ENCODE results near the gene LRP2BP. TPM values are rescaled to one million over a fixed set of nuclear protein-coding genes. Genes with fewer than 3 reads are reported as not detected.

Gene LRP2BP
- total RNA-seq, 1 donor from 2014 or later = 1.0 TPM

GRCh38 chr4:185429660-185430059 lies 33.9 kb upstream of the LRP2BP start:
- Mint-ChIP-seq H3K27ac (no peak overlapping the region), H3K4me3 (no peak overlapping the region), H3K9me3 (no peaks in the 10 kb centered on the region), H3K4me1 (ENCODE audit: unreplicated experiment) (peaks cover 7% of the 10 kb centered on the region), H3K27me3 (no peaks in the 10 kb centered on the region), H3K36me3 (no peaks in the 10 kb centered on the region)
- TF ChIP-seq CTCF (conservative IDR thresholded peaks at IDR 0.05) = no peak
- no peak for DNase-seq (ENCODE audit: extremely low spot score, unreplicated experiment)

DNA sequence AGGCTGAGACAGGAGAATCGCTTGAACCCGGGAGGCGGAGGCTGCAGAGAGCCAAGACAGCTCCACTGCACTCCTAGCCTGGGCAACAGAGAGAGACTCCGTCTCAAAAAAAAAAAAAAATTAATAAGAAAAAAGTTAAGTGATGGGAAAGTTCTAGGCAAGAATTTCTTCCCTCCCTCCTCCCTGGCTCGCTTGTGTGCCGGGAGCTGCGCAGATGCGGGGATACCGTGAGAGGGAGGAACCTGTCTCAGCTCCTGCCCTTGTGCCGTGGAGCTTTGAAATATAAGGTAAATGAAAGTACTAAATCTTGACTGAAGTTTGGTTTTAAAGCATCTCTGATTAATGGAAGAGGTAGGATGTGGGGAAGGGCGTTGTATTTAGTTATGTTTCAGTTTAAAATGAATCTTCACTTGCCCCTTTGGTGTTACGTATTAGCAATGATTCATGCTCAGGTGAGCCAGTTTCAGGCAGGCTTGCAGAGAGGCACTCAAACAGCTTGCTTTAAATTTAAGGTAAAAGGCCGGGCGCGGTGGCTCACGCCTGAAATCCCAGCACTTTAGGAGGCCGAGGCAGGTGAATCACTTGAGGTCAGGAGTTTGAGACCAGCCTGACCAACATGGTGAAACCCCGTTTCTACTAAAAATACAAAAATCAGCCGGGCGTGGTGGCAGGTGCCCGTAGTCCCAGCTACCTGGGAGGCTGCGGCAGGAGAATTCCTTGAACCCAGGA lies 31.4 kb upstream of the LRP2BP start:
- H3K36me3 Mint-ChIP-seq = peaks cover under 1% of the 10 kb centered on the region
- peak overlapping the region; percentile 65 for H3K4me3 Mint-ChIP-seq
- H3K27me3 Mint-ChIP-seq = no peaks in the 10 kb centered on the region
- peak overlapping the region; percentile 76 for H3K27ac Mint-ChIP-seq
- H3K4me1 Mint-ChIP-seq (ENCODE audit: unreplicated experiment) = peaks cover 8% of the 10 kb centered on the region
- H3K9me3 Mint-ChIP-seq = no peaks in the 10 kb centered on the region
- TF ChIP-seq CTCF (conservative IDR thresholded peaks at IDR 0.05) = no peak
- DNase-seq (ENCODE audit: extremely low spot score, unreplicated experiment) = no peak

DNA sequence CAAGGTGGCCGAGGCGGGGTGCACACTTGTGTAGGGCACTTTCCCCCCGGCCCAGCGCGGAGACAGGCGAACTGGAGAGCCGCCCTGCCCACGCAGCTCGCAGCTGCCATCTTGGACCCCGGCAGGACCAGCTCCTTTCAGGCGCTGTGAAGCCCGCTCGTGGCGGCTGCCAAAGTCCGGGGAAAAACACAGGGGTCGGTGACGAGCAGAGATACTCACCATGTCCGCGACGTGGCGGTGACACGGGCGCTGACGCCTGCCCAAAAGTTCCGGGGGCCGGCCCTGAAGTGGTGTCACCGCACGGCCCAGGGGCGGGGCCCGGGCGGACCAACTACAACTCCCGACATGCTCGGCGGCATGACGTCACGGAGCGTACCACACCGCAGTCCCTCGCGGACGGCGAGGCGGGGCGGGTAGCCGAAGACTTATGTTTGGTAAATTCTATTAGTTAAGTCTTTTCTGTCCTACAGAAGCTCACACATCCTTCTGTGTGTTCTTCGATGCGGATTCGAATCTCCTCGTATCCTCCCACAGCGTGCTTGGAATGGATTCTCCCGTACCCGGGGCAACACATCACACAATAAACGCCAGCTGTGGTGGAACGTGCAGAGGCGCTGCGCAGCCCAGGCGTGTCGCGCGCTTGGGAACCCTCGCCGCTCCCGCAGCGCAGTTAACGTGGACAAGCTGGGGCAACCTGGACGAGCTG lies 30.1 kb upstream of the LRP2BP start, which contains the start of gene UFSP2:
UFSP2 (minus strand) TSS at position 318 of the 706 bp plus-strand sequence; CDS start at position 222, 96 bp downstream.
- peaks cover 16% of the 10 kb centered on the region for H3K4me1 Mint-ChIP-seq (ENCODE audit: unreplicated experiment)
- peak; percentile 18 for TF ChIP-seq CTCF (conservative IDR thresholded peaks at IDR 0.05)
- peak; percentile 90 for DNase-seq (ENCODE audit: extremely low spot score, unreplicated experiment)
- H3K36me3 Mint-ChIP-seq = peaks cover 8% of the 10 kb centered on the region
- H3K27me3 Mint-ChIP-seq = no peaks in the 10 kb centered on the region
- no peaks in the 10 kb centered on the region for H3K9me3 Mint-ChIP-seq
- peak within 1 kb of the TSS; percentile 95 for H3K4me3 Mint-ChIP-seq
- H3K27ac Mint-ChIP-seq = peak within 1 kb of the TSS; percentile 96

GRCh38 chr4:185424905-185425646 lies 29.4 kb upstream of the LRP2BP start:
- H3K9me3 Mint-ChIP-seq = no peaks in the 10 kb centered on the region
- DNase-seq (ENCODE audit: extremely low spot score, unreplicated experiment) = no peak
- H3K27me3 Mint-ChIP-seq = no peaks in the 10 kb centered on the region
- peaks cover 16% of the 10 kb centered on the region for H3K4me1 Mint-ChIP-seq (ENCODE audit: unreplicated experiment)
- H3K27ac Mint-ChIP-seq = peak overlapping the region; percentile 96
- no peak for TF ChIP-seq CTCF (conservative IDR thresholded peaks at IDR 0.05)
- H3K36me3 Mint-ChIP-seq = peaks cover 8% of the 10 kb centered on the region
- peak overlapping the region; percentile 95 for H3K4me3 Mint-ChIP-seq

DNA sequence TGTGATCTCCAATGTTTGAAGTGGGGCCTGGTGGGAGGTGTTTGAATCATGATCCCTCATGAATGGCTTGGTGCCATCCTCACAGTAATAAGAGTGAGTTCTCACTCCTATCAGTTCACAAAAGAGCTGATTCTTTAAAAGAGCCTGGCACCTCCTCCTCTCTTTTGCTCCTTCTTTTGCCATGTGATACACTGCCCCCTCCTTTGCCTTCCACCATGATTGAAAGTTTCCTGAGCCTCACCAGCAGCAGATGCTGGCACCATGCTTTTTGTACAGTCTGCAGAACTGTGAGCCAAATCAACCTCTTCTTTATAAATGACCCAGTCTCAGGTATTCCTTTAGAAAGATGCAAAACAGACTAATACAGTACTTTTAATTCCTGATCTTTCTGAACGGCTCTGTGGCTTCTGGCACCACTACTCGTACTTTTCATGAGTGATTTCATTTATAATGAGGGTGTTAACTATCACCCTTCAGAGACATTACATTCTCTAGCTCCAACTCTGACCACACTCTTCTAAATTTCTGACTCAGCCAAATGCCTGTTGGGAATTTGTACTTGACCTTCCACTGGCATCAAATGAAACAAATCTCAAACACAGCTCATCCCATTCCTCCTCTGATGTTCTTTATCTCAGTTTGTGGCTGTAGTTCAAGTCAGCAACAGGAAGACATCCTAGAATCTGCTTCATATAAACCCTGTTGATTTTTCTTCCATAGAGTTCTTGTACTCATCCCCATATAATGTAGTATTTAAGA lies 25.8 kb upstream of the LRP2BP start:
- no peaks in the 10 kb centered on the region for H3K9me3 Mint-ChIP-seq
- peaks cover 23% of the 10 kb centered on the region for H3K36me3 Mint-ChIP-seq
- H3K27me3 Mint-ChIP-seq = no peaks in the 10 kb centered on the region
- no peak for DNase-seq (ENCODE audit: extremely low spot score, unreplicated experiment)
- H3K27ac Mint-ChIP-seq = no peak overlapping the region
- TF ChIP-seq CTCF (conservative IDR thresholded peaks at IDR 0.05) = no peak
- no peak overlapping the region for H3K4me3 Mint-ChIP-seq
- H3K4me1 Mint-ChIP-seq (ENCODE audit: unreplicated experiment) = peaks cover 16% of the 10 kb centered on the region

All from type B pancreatic cell (in vitro differentiated cells).